Thyroid gland (tissue), 4 donors: ENCODE measurements around the gene ULK3. TPM values are rescaled to one million over a fixed set of nuclear protein-coding genes. Genes with fewer than 3 reads are reported as not detected.

Experiments used
- DNase-seq, 2 donors: peaks; one replicate each; pipeline ENCODE4 v3.0.0-alpha.2; 2019
- H3K27ac ChIP-seq, 3 donors: fragments of 200-600 bp; sonication (generic); 1 replicate in 2 of 3; 2 replicates in 1 of 3; pipeline ENCODE4 v1.5.1; 2016 to 2019; ENCODE audit warnings: mild to moderate bottlenecking in 1 of 3, moderate library complexity in 1 of 3
- H3K27me3 ChIP-seq: fragments of 200-600 bp; sonication (generic); one replicate; pipeline ENCODE4 v1.5.1; 2019
- H3K36me3 ChIP-seq, 2 donors: fragments of 200-600 bp; sonication (generic); one replicate each; pipeline ENCODE4 v1.5.1; 2016 to 2019
- H3K4me1 ChIP-seq, 2 donors: fragments of 200-600 bp; sonication (generic); one replicate each; pipeline ENCODE4 v1.5.1; 2017 to 2019
- H3K4me3 ChIP-seq, 3 donors: fragments of 200-600 bp; sonication (generic); replicated peaks in 1 of 3; 1 replicate in 2 of 3; 2 replicates in 1 of 3; pipeline ENCODE4 v1.5.1; 2016; ENCODE audit warnings: mild to moderate bottlenecking in 1 of 3
- H3K9me3 ChIP-seq: fragments of 200-600 bp; sonication (generic); one replicate; pipeline ENCODE4 v1.5.1; 2017
- CTCF ChIP-seq, 6 experiments: fragments of 200-600 bp in 3 of 6; fragments of 450-650 bp in 3 of 6; sonication (generic) in 3 of 6; IDR thresholded peaks; one replicate each; pipeline ENCODE4 v1.5.1; 2016 to 2019; ENCODE audit warnings: antibody characterized with exemption in 6 of 6, mild to moderate bottlenecking in 2 of 6, inconsistent platforms in 1 of 6, moderate library complexity in 1 of 6
- POLR2A ChIP-seq, 2 donors: fragments of 450-650 bp; IDR thresholded peaks; one replicate each; pipeline ENCODE4 v1.6.1; 2017; ENCODE audit warnings: antibody characterized with exemption in 2 of 2, mild to moderate bottlenecking in 2 of 2, moderate library complexity in 1 of 2
- WGBS, 2 donors: methylation state at CpG; one replicate each; pipeline ENCODE4 v1.1.5; 2017; 5-methylcytosine and 5-hydroxymethylcytosine counted together
- intact Hi-C: fragments of 100-400 bp; cut with DNase I; formaldehyde crosslinking; loops from one replicate; pipeline ENCODE4 v1.15.1; 2023
- microRNA-seq: library from miRNA; unstranded; fragments of <30 nt; microRNA quantifications from one replicate; pipeline ENCODE4, GENCODE V29; 2016
- small RNA-seq: library from RNA; depleted of rRNA; stranded (forward); fragments of <200 nt; gene quantifications from one replicate; pipeline ENCODE3, GENCODE V24; 2016
- total RNA-seq, 4 donors: library from RNA; depleted of rRNA; stranded (reverse); fragments of >200 nt; gene quantifications; one replicate each; pipeline ENCODE4 v1.2.3, GENCODE V29; 2016

Gene ULK3
- total RNA-seq, 4 donors from 2014 or later, result 40.9 to 91.1 (median 74.7) TPM

GRCh38 chr15:74788683-74789151 is 54.2 kb downstream of the ULK3 start:
- no peak for DNase-seq
- Histone ChIP-seq H3K27me3 (no peaks in the 10 kb centered on the region), H3K4me1 (peaks cover 66 to 97% of the 10 kb centered on the region in 2 donors), H3K4me3 (no peak overlapping the region), H3K27ac (peak overlapping the region in 2 of 3 donors; percentile 58 to 72), H3K9me3 (no peaks in the 10 kb centered on the region), H3K36me3 (no peaks in the 10 kb centered on the region)
- WGBS, 2 donors, result 75 to 85% methylated on average over 7 to 9 of the region's 9 CpGs
- intact Hi-C loops, result no loop called here
- TF ChIP-seq CTCF (IDR thresholded peaks at IDR 0.05), result no peak

GRCh38 chr15:74788042-74788682 is 54.8 kb downstream of the ULK3 start:
- TF ChIP-seq POLR2A (IDR thresholded peaks at IDR 0.05), result no peak
- no peak for TF ChIP-seq CTCF (IDR thresholded peaks at IDR 0.05)
- WGBS, 2 donors, result 46 to 50% methylated on average over 5 to 7 of the region's 7 CpGs
- no peaks in the 10 kb centered on the region for H3K27me3 ChIP-seq
- peaks cover 69 to 100% of the 10 kb centered on the region in 2 donors for H3K4me1 ChIP-seq
- peak overlapping the region in 1 of 3 donors; percentile 51 for H3K27ac ChIP-seq
- intact Hi-C loops, result no loop called here
- no peak overlapping the region for H3K4me3 ChIP-seq
- no peak for DNase-seq
- H3K36me3 ChIP-seq, result no peaks in the 10 kb centered on the region
- no peaks in the 10 kb centered on the region for H3K9me3 ChIP-seq

- Histone ChIP-seq H3K36me3 (no peaks in the 10 kb centered on the region), H3K27me3 (no peaks in the 10 kb centered on the region), H3K9me3 (no peaks in the 10 kb centered on the region), H3K4me3 (no peak overlapping the region), H3K27ac (peak overlapping the region in 2 of 3 donors; percentile 17 to 51), H3K4me1 (peaks cover 73 to 98% of the 10 kb centered on the region in 2 donors)
- WGBS, 2 donors, result 62 to 75% methylated on average over 13 of the region's 13 CpGs
- TF ChIP-seq CTCF (IDR thresholded peaks at IDR 0.05), result peak in 2 of 6 experiments; percentile 9 to 31
- TF ChIP-seq POLR2A (IDR thresholded peaks at IDR 0.05), result no peak
- intact Hi-C loops, result no loop called here
- peak in 1 of 2 donors; percentile 38 for DNase-seq
Observed at GRCh38 chr15:74787251-74788041, 55.5 kb downstream of the ULK3 start.

GRCh38 chr15:74786551-74787165 is 56.3 kb downstream of the ULK3 start:
- Histone ChIP-seq H3K4me3 (no peak overlapping the region), H3K36me3 (no peaks in the 10 kb centered on the region), H3K4me1 (peaks cover 69 to 91% of the 10 kb centered on the region in 2 donors), H3K9me3 (no peaks in the 10 kb centered on the region), H3K27ac (peak overlapping the region in 2 of 3 donors; percentile 17 to 51), H3K27me3 (no peaks in the 10 kb centered on the region)
- TF ChIP-seq POLR2A (IDR thresholded peaks at IDR 0.05) (no peak), CTCF (IDR thresholded peaks at IDR 0.05) (no peak)
- 69 to 78% methylated on average over 7 of the region's 7 CpGs for WGBS, 2 donors
- DNase-seq, result no peak
- intact Hi-C loops, result no loop called here

Small RNA genes lying within 50 kb of the gene (microRNA-seq; reads per million reads assigned to microRNA genes)
- gene MIR4513, result not detected
- 1.8 reads per million for gene MIR6882

Small RNA genes lying within 50 kb of the gene (small RNA-seq; reads per million reads assigned to genes)
- gene CPLX3 (not detected), gene MIR4513 (not detected), gene MIR6882 (0.28 reads per million)

Other genes with a start within 250 kb of the ULK3 start
- gene CLK3, start 227.3 kb downstream of the ULK3 start, total RNA-seq, result 100 to 1,000 TPM in 3 of 4 donors, 10 to 100 TPM in 1; 91.9 to 156 (median 120) TPM
- gene EDC3, start 147.1 kb downstream of the ULK3 start, total RNA-seq, result 10 to 100 TPM; 16.3 to 64.7 (median 25.7) TPM
- gene CYP1A1, start 117.6 kb downstream of the ULK3 start, total RNA-seq, result under 1 TPM in 2 of 4 donors, not detected in 2; 0.54 to 0.78 TPM
- gene CYP1A2, start 94.3 kb downstream of the ULK3 start, total RNA-seq, result 1 to 10 TPM; 1.3 to 9.9 (median 2.9) TPM
- 10 to 100 TPM; 18.2 to 24.3 (median 20.3) TPM for gene CSK, start 61.1 kb downstream of the ULK3 start, total RNA-seq
- 1 to 10 TPM in 1 of 4 donors, not detected in 3; 3.5 TPM for gene LMAN1L, start 30.3 kb downstream of the ULK3 start, total RNA-seq
- not detected for gene CPLX3, start 16.5 kb downstream of the ULK3 start, total RNA-seq
- 100 to 1,000 TPM in 2 of 4 donors, 10 to 100 TPM in 2; 59.3 to 129 (median 104) TPM for gene SCAMP2, start 30.2 kb upstream of the ULK3 start, total RNA-seq
- 10 to 100 TPM; 72.2 to 91.1 (median 88.5) TPM for gene MPI, start 46.9 kb upstream of the ULK3 start, total RNA-seq
- gene FAM219B, start 63.7 kb upstream of the ULK3 start, total RNA-seq, result 100 to 1,000 TPM in 1 of 4 donors, 10 to 100 TPM in 3; 72.1 to 136 (median 88.2) TPM
- gene COX5A, start 94.9 kb upstream of the ULK3 start, total RNA-seq, result 100 to 1,000 TPM; 103 to 235 (median 166) TPM
- gene RPP25, start 113.6 kb upstream of the ULK3 start, total RNA-seq, result 10 to 100 TPM; 14.2 to 23.1 (median 16.4) TPM
- gene SCAMP5, start 152.4 kb upstream of the ULK3 start, total RNA-seq, result 10 to 100 TPM in 2 of 4 donors, 1 to 10 TPM in 2; 7.6 to 16.7 (median 10.1) TPM
- gene PPCDC, start 180.4 kb upstream of the ULK3 start, total RNA-seq, result 10 to 100 TPM in 3 of 4 donors, 1 to 10 TPM in 1; 3.5 to 31.2 (median 20.6) TPM